ENCODE data around the gene DDX60.

DDX60 gene

DNA sequence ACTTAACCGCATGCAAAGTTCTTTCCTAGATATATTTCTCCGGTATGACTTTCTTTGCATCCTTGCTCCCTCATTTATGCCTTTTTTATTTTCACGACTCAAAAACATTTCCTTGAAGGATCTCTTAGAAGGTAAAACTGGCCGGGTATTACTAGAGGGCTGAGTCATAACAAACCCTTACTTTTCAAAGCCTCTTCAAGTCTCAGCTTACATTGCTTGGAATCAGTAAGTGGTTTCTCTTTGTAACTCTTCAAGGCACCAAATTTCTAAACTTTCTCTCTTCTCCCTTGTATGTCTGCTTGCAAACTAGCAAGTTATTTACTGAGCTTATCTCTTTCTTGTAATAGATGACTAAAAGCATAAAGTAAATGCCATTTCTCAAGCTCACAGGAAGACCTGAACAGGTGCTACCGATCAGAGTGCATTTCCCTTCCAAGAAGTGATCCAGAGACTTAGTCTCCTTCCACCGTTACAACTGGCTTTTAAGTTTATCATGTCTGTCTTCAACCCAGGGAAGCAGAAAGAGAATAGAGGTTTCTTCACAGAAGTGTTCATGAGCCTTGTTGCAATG, 150.8 kb downstream of the DDX60 start:
- in situ Hi-C loops (cut with HindIII; ENCODE audit: low pct_ligation_motif_present, low sequenced_read_pairs), result no loop called here
- no peaks in the 10 kb centered on the region for H3K27me3 ChIP-seq (replicated peaks)
- H3K36me3 ChIP-seq (replicated peaks), result no peaks in the 10 kb centered on the region
- H3K4me3 ChIP-seq (ENCODE audit: low read depth, low read length), result no peak overlapping the region
- no peak for DNase-seq
- TF ChIP-seq, protein P1, sequence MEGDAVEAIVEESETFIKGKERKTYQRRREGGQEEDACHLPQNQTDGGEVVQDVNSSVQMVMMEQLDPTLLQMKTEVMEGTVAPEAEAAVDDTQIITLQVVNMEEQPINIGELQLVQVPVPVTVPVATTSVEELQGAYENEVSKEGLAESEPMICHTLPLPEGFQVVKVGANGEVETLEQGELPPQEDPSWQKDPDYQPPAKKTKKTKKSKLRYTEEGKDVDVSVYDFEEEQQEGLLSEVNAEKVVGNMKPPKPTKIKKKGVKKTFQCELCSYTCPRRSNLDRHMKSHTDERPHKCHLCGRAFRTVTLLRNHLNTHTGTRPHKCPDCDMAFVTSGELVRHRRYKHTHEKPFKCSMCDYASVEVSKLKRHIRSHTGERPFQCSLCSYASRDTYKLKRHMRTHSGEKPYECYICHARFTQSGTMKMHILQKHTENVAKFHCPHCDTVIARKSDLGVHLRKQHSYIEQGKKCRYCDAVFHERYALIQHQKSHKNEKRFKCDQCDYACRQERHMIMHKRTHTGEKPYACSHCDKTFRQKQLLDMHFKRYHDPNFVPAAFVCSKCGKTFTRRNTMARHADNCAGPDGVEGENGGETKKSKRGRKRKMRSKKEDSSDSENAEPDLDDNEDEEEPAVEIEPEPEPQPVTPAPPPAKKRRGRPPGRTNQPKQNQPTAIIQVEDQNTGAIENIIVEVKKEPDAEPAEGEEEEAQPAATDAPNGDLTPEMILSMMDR (IDR thresholded peaks at IDR 0.05; ENCODE audit: low read depth, low read length, missing control alignments), result no peak
- no peak overlapping the region for H3K27ac ChIP-seq
